Activated CD4-positive, alpha-beta T cell treated with anti-CD3 and anti-CD28 coated beads, Interleukin-2, amount 50 U/mL, for 1 hour (primary cell): ENCODE results near the gene ADAMTS12.

Source experiments
- DNase-seq: peaks from one replicate; pipeline ENCODE4 v3.0.0-alpha.2; 2020

ADAMTS12 gene

DNA sequence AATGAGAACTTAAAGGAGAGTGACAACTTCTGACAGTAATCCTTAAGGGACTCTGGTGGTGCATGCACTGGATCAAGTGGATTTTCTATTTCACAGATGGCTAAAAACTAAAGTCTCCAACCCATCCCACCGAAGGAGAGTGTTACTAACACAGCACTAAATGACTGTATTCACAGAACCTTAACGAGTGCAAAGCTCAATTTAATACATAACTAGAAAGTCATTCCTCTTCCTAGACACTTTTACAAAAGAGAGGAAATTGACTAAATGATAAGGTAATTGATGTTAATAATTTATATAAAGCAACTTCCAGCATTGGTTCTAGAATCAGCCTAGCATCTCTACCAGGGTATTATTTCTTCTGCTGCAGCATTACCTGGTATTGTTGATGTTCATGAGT lies 189.8 kb downstream of the ADAMTS12 start:
- DNase-seq = no peak

DNA sequence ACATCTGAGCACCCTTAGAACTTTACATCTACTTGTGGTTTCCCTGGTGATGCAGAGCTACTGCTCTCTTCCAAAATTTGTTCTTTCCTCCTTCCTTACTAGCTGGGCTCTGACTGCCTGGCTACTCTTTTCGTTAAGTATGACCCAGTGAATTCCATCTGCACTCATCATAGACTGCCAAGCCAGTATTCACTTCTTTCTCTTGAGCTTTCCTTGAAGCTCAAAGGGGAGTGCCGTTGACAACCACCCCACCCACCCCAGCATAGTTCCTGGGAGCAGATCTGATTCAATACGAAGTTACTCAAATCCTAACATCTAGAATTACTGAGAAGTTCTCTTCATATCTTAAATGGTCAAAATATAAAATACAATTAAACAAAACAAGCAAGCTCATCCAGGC lies 190.5 kb downstream of the ADAMTS12 start:
- no peak for DNase-seq

DNA sequence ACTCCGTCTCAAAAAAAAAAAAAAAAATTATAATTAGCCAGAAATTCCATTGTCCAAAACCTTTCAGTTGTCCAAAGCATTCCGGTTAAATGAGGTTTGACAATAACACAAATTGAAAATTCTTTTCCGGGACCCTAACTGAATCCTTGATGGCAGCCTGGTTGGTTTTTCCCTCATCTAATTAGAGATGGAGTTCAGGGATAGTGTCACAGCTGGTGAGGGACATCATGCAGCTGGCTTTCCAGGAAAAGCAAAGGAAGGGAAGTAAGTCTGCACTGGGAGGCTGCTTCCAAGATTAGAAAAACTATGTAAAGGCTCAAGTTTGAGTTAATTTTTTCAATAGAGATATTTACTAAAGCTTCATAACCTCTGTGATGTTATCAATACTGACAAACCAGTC lies 195.4 kb downstream of the ADAMTS12 start:
- no peak for DNase-seq

DNA sequence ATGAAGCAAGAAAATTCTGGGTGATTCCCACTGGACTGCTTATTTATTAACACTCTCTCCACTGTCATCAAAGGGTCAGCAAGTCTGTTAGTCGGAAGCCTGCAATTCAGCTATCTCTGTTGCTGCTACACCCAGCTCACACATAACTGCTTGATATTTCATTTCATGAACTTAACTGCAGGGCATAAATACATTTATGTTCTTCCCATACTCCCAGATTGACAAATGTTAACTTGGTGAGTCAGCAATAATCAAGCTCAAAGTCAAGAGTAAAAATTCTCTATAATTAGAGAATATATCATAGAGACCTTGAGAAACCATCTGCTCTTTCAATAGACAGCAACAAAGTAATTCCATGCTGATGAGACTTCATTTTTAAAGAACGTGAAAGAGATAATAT lies 198.8 kb downstream of the ADAMTS12 start:
- DNase-seq = no peak

DNA sequence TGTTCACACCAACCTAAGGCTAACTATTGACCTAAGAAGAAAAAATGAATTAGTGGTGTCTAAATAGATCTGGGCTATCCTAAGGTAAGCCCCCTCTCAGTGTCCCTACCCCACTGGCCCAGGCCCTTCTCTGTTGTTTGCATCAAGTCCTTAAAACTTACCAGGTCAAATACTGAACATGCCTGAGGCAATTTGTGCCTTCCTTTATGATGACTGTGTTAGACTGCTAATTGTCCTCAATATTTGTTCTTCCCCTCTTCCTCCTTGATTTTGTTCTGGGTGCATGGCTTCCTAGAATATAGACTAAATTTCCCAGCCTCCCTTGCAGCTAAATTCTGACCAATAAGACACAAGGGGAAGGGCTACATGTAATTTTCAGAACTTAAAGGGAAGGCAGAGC lies 199.9 kb downstream of the ADAMTS12 start:
- no peak for DNase-seq

DNA sequence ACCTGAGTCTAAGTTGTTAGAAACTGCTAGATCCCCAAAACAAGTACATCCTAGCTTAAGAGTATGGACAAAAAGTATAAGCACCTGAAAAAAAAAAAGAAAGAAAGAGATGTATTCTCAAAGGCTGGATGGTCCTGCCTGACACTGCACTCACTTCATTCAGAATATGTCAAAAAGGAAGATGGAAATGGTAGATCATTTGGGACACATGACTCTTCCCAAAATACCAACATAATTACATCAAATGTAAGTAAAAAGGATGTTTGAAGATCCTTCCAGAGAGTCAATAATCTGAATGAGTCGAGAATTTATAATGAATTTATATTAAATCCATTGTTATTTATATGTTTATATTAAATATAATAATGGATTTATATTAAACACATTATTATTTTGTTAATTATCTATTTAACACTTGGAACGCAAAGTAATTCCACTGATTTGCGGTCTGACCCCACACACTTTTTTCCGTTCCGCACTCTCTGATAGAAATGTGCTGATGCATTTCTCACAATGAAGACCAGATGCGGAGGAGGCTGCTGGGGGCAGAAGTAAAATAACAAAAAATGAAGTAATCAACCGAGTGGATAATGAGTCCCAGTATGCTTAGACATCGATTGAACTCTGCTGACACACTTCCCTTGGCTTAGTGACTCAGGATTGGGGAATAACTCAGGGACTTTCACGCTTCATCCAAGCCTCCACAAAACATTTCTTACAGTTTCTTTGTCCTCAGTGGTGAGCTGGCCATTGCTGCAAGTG lies 201.2 kb downstream of the ADAMTS12 start:
- no peak for DNase-seq

DNA sequence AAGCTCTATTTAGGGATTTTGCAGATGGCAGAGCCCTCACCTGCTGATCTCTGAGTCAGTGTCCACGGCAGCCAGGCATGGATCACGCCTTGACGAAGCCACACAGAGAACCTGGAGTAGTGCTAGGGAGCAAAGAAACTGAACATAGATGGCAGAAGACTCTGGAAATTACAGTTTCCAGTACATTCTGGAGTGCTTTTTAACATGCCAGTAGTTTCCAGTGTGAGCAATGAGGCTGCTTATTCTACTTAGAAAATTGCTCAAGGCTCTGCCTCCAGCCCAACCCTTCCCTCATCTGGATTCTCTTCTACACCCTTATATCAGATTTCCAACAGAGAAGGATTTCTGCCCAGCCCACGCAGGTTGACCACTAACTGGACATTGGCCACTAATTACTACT lies 203.3 kb downstream of the ADAMTS12 start:
- no peak for DNase-seq

DNA sequence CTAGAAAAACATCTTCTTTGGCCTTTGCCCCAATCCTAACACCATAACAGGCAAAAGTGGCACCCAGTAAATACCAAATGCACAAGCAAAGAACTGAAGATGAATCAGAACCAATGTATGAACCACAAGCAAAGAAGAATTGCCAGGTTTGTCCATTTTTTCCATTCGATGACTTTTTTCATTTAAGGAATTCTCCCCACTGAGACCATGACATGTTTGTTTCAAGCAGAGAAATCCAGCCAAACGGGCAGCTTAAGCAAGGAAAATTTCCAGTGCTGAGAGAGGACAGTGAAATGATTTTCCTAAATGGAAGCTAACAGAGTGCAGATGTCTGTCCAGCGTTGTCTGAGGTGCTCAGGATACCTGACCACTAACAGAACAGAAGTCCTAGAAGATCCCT lies 203.7 kb downstream of the ADAMTS12 start:
- no peak for DNase-seq

DNA sequence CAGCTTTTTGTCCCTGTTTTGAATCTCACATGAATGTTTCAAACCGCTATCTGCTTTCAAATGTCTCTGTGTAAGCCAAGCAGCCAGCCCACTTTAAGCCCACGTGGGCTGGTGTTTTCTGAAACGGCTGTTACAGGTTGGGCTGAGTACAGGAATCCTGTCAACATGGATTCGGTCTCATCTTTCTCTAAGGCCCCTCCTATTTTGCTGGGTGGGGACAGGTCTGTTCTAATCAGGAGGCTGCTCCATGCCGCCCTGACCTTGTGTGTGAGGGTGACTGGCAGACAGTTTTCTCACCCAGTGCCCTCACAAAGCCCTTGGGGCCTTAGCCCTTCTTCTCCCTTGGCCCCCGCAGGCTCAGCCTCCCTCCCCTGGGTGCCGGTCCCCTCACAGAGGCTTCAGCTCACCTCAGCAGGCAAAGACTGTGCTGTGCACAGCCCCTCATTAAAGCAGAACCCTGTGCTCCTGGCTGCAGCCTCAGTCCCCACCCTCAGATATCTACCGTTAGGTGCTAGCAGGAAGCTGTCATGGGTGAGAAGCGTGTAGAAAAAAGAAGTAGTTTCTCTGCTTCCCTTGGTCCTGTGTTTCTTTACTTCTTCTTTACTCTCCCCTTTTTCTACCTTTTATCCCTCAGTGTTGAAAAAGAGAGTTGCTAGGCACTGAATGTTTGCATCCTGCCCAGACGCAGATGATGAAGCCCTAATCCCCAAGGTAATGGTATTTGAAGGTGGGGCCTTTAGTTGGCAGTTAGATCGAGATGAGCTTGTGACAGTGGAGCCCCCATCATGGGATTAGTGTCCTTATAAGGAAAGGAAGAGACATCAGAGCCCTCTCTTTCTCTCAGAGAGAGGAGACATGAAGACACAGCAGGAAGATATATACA lies 205.7 kb downstream of the ADAMTS12 start:
- DNase-seq = no peak

DNA sequence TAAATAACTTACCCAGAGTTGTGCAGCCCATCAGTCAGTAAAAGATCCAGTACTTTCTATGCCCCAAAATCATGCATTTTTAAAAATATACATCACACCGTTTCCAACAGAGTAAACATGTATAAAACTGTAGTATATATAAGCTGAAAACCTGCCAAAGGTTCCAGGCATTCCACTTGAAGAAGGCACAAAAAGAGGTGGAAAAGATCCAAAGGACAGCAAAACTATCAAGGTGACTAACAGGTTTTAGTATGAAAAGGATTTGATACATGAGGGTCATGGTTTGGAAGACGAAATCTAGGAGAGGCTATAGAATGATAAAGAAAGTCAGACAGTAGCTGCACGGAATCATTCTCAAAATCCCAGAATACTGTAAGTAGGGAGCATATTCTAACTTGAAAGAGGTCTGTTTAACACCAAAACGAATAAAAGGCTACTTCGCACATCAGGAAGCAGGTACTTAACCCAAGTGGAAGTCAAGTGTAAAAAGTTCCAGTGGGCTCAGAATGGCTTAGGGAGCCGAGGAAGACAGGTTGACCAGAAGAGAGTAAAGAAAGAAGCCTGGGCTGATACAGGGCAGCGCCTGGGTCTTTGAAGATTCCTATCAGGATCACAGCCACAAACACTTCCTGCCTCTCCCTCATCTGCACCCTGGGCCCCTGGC lies 207.2 kb downstream of the ADAMTS12 start:
- DNase-seq = no peak

DNA sequence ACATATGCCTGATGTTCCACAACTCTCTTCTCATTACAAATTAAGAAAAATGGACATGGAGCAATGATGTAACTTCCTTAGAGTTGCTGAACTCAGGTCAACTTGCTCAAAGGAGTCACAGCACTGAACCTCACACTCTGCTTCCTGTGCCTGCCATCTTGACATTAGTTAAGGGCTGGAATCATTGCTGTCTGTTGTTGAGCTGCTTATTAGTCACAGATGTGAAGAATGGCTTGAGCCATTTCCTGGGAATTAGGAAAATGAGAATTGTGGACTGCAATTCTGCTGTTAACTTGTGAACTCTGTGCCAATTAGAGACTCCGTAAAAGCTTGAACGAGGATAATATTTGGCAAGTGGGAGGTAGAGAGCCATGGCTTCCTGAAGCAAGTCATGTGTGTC lies 212.0 kb downstream of the ADAMTS12 start:
- DNase-seq = no peak

DNA sequence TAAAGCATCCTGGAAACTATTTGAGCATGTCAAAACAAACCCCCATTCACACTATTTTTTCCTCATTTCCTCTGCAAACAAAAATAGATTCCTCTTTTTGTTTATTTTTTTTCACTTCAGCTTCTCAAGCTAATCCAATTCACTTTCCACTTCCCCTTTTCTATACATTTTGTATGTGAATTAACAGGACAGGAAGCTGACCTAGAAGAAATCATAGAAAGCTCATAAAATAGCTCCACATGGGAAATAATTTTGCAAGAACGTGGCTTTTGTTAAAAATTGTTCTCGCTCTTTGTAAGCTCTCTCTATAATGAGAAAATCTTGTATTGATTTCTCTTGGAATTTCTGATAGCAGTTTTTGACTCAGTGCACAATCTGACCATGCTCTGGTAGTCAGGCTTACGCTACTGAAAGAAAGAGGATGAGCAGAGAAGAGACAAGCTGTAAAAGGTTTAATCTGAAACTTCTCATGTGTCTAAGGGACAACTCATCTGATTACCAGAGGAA lies 215.8 kb downstream of the ADAMTS12 start:
- no peak for DNase-seq

DNA sequence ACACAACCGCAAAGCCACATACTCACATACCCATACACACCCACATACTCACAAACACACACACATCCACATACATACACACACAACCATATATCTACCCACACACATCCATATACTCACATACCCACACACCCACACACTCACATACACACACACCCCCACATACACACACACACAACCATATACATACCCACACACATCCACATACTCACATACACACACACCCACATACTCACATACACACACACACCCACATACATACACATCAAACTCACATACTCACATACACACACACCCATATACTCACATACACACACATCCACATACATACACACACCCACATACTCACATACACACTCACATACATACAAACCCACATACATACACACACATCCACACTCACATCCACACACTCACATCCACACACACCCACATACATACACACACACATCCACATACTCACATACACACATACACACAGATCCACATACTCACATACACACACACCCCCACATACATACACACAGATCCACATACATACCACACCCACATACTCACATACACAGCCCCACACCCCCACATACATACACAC lies 220.0 kb downstream of the ADAMTS12 start:
- DNase-seq = no peak

DNA sequence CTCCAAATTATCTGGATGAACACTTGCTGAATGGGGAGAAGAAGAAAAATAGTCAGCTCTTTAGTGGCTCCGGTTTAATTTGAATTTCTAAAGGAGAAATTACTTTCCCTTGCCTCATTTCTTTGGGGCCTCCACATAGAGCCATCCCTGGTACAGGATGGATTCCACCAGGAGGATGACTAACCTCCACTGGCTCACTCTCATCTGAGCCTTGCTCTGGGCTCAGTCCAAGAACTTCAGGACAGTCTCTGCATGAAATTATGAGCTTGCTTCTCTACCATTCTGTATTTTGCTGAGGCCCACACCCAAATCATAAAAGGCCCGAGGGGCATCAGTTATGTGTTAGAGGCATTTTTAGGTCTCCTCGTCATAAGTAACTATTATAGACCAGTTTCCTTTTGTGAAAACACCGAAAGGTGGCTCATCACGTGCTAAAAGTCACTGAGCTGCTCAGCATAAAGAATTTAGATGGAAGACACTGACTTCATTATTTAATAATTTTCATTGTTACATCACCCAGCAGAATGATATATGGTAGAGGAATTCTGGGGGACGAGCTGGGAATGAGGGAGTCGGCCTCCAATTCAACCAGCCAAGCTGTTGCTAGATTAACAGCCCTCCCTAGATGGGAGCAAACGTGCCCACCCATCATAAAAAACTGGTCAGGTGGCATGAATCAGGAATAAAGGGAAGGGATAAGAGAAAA lies 228.9 kb downstream of the ADAMTS12 start:
- no peak for DNase-seq

DNA sequence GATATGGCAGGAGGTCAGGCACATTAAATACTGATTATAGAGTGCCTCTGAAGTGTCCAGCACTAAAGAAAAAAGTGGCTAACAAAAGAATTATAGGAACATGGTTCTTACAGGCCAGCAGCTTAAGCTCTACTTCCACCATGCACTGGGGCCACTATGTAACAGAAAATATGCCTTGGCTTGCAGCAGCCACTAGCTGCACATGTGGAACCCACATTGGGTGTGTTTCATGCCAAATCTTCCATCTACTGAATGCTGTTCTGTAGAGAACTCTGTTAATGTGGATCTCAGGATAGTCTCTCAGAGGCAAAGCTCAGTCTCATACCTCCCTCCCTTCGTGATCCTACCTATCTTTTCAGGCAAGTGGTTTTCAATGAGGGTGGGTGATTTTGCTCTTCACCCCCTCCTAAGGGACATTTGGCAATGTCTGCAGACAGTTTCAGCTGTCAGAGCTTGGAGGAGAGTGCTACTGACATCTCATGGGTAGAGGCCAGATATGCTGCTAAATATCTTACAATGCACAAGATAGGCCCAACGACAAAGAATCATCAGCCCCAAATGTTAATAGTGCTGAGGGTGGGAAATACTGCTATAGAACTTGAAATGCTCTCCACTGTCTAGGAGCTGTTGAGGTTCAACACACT lies 232.1 kb downstream of the ADAMTS12 start:
- no peak for DNase-seq

DNA sequence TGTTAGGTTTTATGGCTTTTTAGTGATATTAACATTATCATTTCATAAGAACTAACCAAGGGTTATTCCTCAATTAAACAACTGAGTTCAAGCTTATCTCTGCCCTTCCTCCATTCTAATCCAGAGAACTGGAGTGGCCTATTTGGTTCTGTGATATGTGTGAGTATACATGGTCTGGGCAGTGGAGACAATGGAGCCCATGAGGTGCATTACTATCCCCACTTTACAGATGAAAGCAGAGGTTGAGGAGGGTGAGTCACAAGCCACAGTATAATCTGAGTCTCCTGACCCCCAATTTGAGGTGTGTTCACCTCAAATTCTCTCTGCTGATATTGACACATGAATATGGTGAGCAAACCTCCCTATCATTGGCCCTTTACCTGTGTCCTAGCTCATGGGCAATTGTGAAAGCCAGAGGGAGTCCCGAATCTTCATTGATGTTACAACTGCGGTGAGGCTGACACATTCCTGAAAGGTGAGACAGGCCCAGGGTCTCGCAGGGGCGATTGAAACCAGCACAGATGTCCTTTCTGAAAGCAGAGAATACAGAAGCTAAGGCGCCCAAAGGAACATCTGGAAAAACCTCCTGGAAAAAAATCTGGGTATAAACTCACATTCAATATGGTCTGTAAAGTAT lies 233.9 kb downstream of the ADAMTS12 start:
- no peak for DNase-seq

DNA sequence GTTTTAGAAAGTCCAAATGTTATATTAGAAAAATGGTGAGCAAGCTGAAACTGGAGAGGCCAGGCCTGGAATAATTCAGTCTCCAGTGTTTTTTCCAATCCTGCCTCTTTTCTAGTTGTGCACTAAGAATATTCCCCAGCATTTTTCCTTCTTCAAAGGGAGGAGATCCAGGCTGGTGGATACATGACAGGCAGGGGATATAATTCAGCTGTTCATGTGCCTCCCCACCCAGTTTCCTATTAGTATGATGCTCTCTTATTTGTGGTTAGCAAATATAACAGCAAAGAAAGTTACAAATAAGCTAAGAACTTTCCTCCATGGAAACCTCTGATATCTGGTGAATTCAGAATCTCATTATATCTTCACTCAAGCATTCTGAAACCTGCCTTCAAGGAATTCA lies 234.6 kb downstream of the ADAMTS12 start:
- DNase-seq = no peak

DNA sequence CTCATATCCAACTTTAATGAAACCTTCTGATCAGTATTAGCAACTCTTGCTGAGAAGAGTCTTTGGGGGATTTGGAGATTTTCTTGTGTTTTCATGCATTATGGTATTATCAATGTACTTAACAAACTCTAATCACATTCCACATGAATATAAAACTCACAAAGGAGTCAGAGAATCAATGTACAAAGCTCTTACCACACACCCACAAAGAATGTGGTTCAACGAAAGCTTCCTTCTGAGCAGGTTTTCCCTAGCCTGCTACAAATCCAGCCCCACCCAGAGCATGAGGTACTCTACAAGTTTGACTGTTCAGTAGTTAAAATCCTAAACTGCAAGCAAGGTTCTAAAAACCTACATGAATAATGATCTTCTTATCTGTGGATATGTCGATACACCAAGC lies 240.9 kb downstream of the ADAMTS12 start:
- DNase-seq = no peak

DNA sequence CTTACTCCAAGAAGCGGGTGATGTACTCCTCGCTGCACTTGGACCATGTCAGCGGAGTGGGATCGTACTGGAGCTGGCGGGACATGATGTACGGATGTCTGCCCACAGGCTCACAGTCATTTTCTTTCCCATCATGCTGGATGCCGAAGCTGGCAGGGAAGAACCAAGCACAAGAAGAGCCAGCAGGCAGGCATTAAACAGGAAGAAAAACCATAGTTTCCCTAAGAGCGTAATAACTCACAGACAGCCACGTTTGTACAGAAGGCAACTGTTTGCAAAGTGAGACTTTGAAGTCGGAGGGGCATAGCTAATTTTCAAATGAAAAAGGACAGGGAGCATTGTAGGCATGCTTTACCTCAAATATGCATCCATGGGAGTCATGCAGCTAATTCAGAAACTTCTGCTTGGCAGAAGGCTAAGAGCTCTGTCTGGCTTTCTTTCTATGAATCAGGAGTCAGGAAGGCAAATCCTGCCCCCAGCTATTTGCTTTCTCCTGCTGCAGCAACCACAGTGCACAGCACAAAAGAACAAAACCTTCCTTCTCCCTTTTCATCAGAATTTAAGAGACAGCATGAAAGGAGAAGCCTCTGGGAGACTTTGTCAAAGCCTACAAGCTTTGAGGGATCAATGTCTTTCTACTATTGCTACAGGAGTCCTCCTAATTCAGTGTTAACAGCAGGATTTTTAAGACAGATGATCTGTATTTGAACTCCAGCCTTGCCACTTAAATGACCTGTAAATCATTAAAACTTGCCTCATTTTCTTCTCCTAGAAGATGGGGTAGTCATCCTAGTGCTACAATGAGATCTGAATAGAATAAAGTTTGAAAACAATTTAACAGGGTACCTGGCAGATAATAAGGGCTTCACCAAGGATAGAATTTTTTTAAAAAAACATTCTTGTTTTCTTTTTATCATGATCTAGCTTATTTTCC lies 242.0 kb downstream of the ADAMTS12 start:
- DNase-seq = no peak
